IMR-90 (cell line): Measurements from ENCODE around the gene HLA-B. TPM values are rescaled to one million over a fixed set of nuclear protein-coding genes. Genes with fewer than 3 reads are reported as not detected.

Experiments
- ATAC-seq: fragments of 200-7000 bp; cut with Tn5 transposase; 2 replicates; pipeline ENCODE4 v1.9.1; 2020; ENCODE audit warnings: low read depth, mild to moderate bottlenecking, moderate library complexity
- BruUV-seq: library from RNA; stranded (reverse); fragments of 400-500 nt; replicated peaks from 2 replicates; lab custom pipeline; 2021; lab: Mats Ljungman, UMichigan
- CTCF ChIA-PET: fragments of 300-600 bp; formaldehyde crosslinking; extraction: SDS; loops from one replicate; lab custom pipeline; 2021; ENCODE audit warnings: antibody characterized with exemption; lab: Yijun Ruan, JAX
- POLR2A ChIA-PET: fragments of 300-600 bp; sonication (Branson Sonifier 250); formaldehyde crosslinking; loops from one replicate; lab custom pipeline; 2022; ENCODE audit warnings: antibody characterized with exemption; ENCODE audit not compliant: unreplicated experiment; lab: Charles Lee
- DNase-seq: peaks from one replicate; pipeline ENCODE4 v3.0.0; 2013
- H2AFZ ChIP-seq: replicated peaks from 2 replicates; pipeline ENCODE3; 2013; ENCODE audit warnings: low read length, mild to moderate bottlenecking; ENCODE audit not compliant: poor library complexity
- H2AK5ac ChIP-seq: 2 replicates; pipeline ENCODE4 v1.6.1; 2013; ENCODE audit warnings: low read depth, low read length, inconsistent platforms
- H2AK9ac ChIP-seq: replicated peaks from 2 replicates; pipeline ENCODE3; 2013; ENCODE audit warnings: mild to moderate bottlenecking, low read depth, low read length, moderate library complexity; ENCODE audit not compliant: poor library complexity
- H2BK120ac ChIP-seq: 2 replicates; pipeline ENCODE4 v1.6.1; 2013; ENCODE audit warnings: low read depth, low read length, inconsistent platforms
- H2BK15ac ChIP-seq: 3 replicates; pipeline ENCODE4 v1.6.1; 2013; ENCODE audit warnings: low read depth, low read length, inconsistent platforms
- H2BK20ac ChIP-seq: 2 replicates; pipeline ENCODE4 v1.6.1; 2013; ENCODE audit warnings: low read depth, mild to moderate bottlenecking, inconsistent platforms, low read length, moderate library complexity
- H2BK5ac ChIP-seq: 2 replicates; pipeline ENCODE4 v1.6.1; 2013; ENCODE audit warnings: mild to moderate bottlenecking, low read depth, low read length, inconsistent platforms; ENCODE audit not compliant: poor library complexity, severe bottlenecking
- H3K14ac ChIP-seq: replicated peaks from 2 replicates; pipeline ENCODE4 v1.6.1; 2013; ENCODE audit warnings: low read depth, low read length, inconsistent platforms
- H3K18ac ChIP-seq: 2 replicates; pipeline ENCODE4 v1.6.1; 2013; ENCODE audit warnings: low read depth, low read length, control low read depth
- H3K23ac ChIP-seq: 2 replicates; pipeline ENCODE4 v1.6.1; 2013; ENCODE audit warnings: low read depth, low read length, inconsistent platforms
- H3K27ac ChIP-seq: 2 replicates; pipeline ENCODE4 v1.5.1; 2013; ENCODE audit warnings: mild to moderate bottlenecking, control low read depth, low read length; ENCODE audit not compliant: insufficient read depth
- H3K27me3 ChIP-seq: 2 replicates; pipeline ENCODE4 v1.6.1; 2013; ENCODE audit warnings: low read length; ENCODE audit not compliant: control insufficient read depth, insufficient read depth
- H3K36me3 ChIP-seq: 2 replicates; pipeline ENCODE4 v1.6.1; 2013; ENCODE audit warnings: low read length, mixed read lengths; ENCODE audit not compliant: control insufficient read depth, insufficient read depth
- H3K4ac ChIP-seq: 2 replicates; pipeline ENCODE4 v1.6.1; 2013; ENCODE audit warnings: low read depth, low read length, inconsistent platforms
- H3K4me1 ChIP-seq: 2 replicates; pipeline ENCODE4 v1.6.1; 2013; ENCODE audit warnings: low read length, mixed read lengths; ENCODE audit not compliant: control insufficient read depth, insufficient read depth
- H3K4me2 ChIP-seq: 2 replicates; pipeline ENCODE4 v1.6.1; 2013; ENCODE audit warnings: low read depth, mild to moderate bottlenecking, control low read depth, low read length, moderate library complexity
- H3K4me3 ChIP-seq: 2 replicates; pipeline ENCODE4 v1.5.1; 2013; ENCODE audit warnings: low read depth, mild to moderate bottlenecking, control low read depth, low read length, moderate library complexity; ENCODE audit not compliant: insufficient read depth
- H3K56ac ChIP-seq: 2 replicates; pipeline ENCODE4 v1.6.1; 2013; ENCODE audit warnings: low read length, inconsistent platforms; ENCODE audit not compliant: insufficient read depth; ENCODE audit errors: extremely low read depth
- H3K79me1 ChIP-seq, 2 experiments: 2 replicates each; pipeline ENCODE4 v1.6.1; 2013; ENCODE audit warnings: low read length in 2 of 2, inconsistent platforms in 1 of 2, low read depth in 1 of 2
- H3K9ac ChIP-seq: 2 replicates; pipeline ENCODE4 v1.6.1; 2013; ENCODE audit warnings: low read depth, low read length, control low read depth
- H3K9me1 ChIP-seq: 2 replicates; pipeline ENCODE4 v1.6.1; 2013; ENCODE audit warnings: low read length, inconsistent platforms; ENCODE audit not compliant: insufficient read depth
- H3K9me3 ChIP-seq: 2 replicates; pipeline ENCODE4 v1.6.1; 2013; ENCODE audit warnings: low read length; ENCODE audit not compliant: control insufficient read depth, insufficient read depth
- H4K20me1 ChIP-seq: 2 replicates; pipeline ENCODE4 v1.6.1; 2013; ENCODE audit warnings: low read length, inconsistent platforms; ENCODE audit not compliant: insufficient read depth
- H4K5ac ChIP-seq: 2 replicates; pipeline ENCODE4 v1.6.1; 2013; ENCODE audit warnings: mild to moderate bottlenecking, low read depth, low read length, control low read depth
- H4K8ac ChIP-seq, 2 experiments: 2 replicates each; pipeline ENCODE4 v1.6.1; 2013; ENCODE audit warnings: low read depth in 2 of 2, low read length in 2 of 2, control low read depth in 1 of 2, inconsistent platforms in 1 of 2
- H4K91ac ChIP-seq: 2 replicates; pipeline ENCODE4 v1.6.1; 2013; ENCODE audit warnings: low read depth, low read length, inconsistent platforms; ENCODE audit not compliant: insufficient read depth
- BHLHE40 ChIP-seq: fragments of 150-350 bp; IDR thresholded peaks from 2 replicates; pipeline ENCODE4 v1.6.1; 2016; ENCODE audit warnings: mild to moderate bottlenecking, low read depth, low read length
- CEBPB ChIP-seq: IDR thresholded peaks from 2 replicates; pipeline ENCODE4 v1.6.1; 2012; ENCODE audit warnings: low read depth, low read length, improper control_type of control experiment
- CHD1 ChIP-seq: IDR thresholded peaks from 2 replicates; pipeline ENCODE4 v1.6.1; 2012; ENCODE audit warnings: low read depth, low read length, improper control_type of control experiment
- FOS ChIP-seq: fragments of 150-350 bp; IDR thresholded peaks from 2 replicates; pipeline ENCODE4 v1.6.1; 2016; ENCODE audit warnings: low read depth, low read length
- MAFK ChIP-seq: IDR thresholded peaks from 2 replicates; pipeline ENCODE4 v1.6.1; 2012; ENCODE audit warnings: low read depth, low read length, improper control_type of control experiment
- MAZ ChIP-seq: IDR thresholded peaks from 2 replicates; pipeline ENCODE4 v1.6.1; 2012; ENCODE audit warnings: low read depth, mild to moderate bottlenecking, low read length, improper control_type of control experiment, moderate library complexity, borderline replicate concordance
- MXI1 ChIP-seq: IDR thresholded peaks from 2 replicates; pipeline ENCODE4 v1.6.1; 2012; ENCODE audit warnings: low read depth, mild to moderate bottlenecking, low read length, moderate library complexity, borderline replicate concordance
- NFE2L2 ChIP-seq: fragments of 150-350 bp; IDR thresholded peaks from 2 replicates; pipeline ENCODE4 v1.6.1; 2016; ENCODE audit warnings: low read depth, mild to moderate bottlenecking, low read length
- POLR2A ChIP-seq: IDR thresholded peaks from 2 replicates; pipeline ENCODE4 v1.6.1; 2012; ENCODE audit warnings: mild to moderate bottlenecking, low read depth, low read length
- RAD21 ChIP-seq: IDR thresholded peaks from 2 replicates; pipeline ENCODE4 v1.6.1; 2012; ENCODE audit warnings: low read length, improper control_type of control experiment
- RCOR1 ChIP-seq: IDR thresholded peaks from 2 replicates; pipeline ENCODE4 v1.6.1; 2012; ENCODE audit warnings: mild to moderate bottlenecking, low read length, improper control_type of control experiment; ENCODE audit not compliant: insufficient replicate concordance
- RFX5 ChIP-seq: IDR thresholded peaks from 2 replicates; pipeline ENCODE4 v1.8.0; 2012; ENCODE audit warnings: low read depth, mild to moderate bottlenecking, low read length, moderate library complexity
- SMC3 ChIP-seq: fragments of 150-350 bp; IDR thresholded peaks from 2 replicates; pipeline ENCODE4 v1.6.1; 2016; ENCODE audit warnings: low read depth, mild to moderate bottlenecking, antibody characterized with exemption, low read length, moderate library complexity
- WGBS, 2 experiments: methylation state at CpG; one replicate each; pipeline versions ENCODE4 v1.1.5 to v1.1.7; 2013; ENCODE audit warnings: missing lambda C conversion rate in 2 of 2; ENCODE audit not compliant: insufficient read length in 1 of 2; ENCODE audit errors: extremely low coverage in 2 of 2; 5-methylcytosine and 5-hydroxymethylcytosine counted together
- dilution Hi-C: fragments of 300-500 bp; cut with HindIII; formaldehyde crosslinking; loops from one replicate; pipeline ENCODE4 v1.14.3; 2018; ENCODE audit warnings: low sequenced_read_pairs; ENCODE audit not compliant: unreplicated experiment
- in situ Hi-C: fragments of 300-500 bp; cut with MboI; formaldehyde crosslinking; loops from 3 replicates; pipeline ENCODE4 v1.14.3; 2019; ENCODE audit warnings: low sequenced_read_pairs, inconsistent platforms, mixed read lengths
- intact Hi-C: fragments of 100-400 bp; cut with micrococcal nuclease; formaldehyde crosslinking; loops from 2 replicates; pipeline ENCODE4 v1.10.0; 2022
- polyA plus RNA-seq, 3 experiments: library from polyadenylated mRNA; depleted of rRNA; stranded (reverse); fragments of >200 nt; gene quantifications; 2 replicates each; pipeline ENCODE4 v1.2.3, GENCODE V29; 2012; ENCODE audit warnings: low replicate concordance in 1 of 3
- total RNA-seq: library from RNA; depleted of rRNA; stranded (reverse); fragments of >200 nt; gene quantifications from 2 replicates; pipeline ENCODE4 v1.2.3, GENCODE V29; 2012
- TF ChIP-seq, protein P1 (sequence below): fragments of 150-350 bp; IDR thresholded peaks from 2 replicates; pipeline ENCODE4 v1.6.1; 2016; ENCODE audit warnings: low read depth, mild to moderate bottlenecking, low read length, moderate library complexity, borderline replicate concordance
- TF ChIP-seq, protein P2 (sequence below): conservative IDR thresholded peaks from 2 replicates; pipeline ENCODE4 v1.5.1; 2012; ENCODE audit warnings: mild to moderate bottlenecking, low read depth, low read length, improper control_type of control experiment
- TF ChIP-seq, protein P3 (sequence below): fragments of 150-350 bp; IDR thresholded peaks from 2 replicates; pipeline ENCODE4 v1.6.1; 2017; ENCODE audit warnings: mild to moderate bottlenecking, antibody characterized with exemption, low read length, low read depth

HLA-B gene
- total and polyA plus RNA-seq, 2 of the 4 experiments (the other 2 are of a cell fraction), result 44.1 to 309 TPM

DNA sequence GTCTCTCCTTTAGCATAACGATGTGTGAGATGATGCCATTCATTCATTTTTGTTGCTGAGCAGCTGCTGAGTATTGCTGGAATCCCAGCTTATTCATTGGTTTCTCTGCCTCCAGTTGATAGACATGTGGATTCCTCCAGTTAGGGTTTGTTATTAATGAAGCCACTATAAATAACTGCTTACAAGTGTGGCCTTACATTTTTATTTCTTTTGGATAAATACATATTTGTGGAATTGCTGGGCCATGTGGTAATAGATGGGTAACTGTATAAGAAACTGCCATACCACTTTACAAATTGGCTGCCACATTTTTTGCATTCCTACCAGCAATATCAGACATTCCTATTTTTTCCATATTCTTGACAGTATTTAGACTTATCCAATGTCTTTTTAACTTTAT is 2.6 kb upstream of the HLA-B start:
- Histone ChIP-seq H2BK20ac (no peak overlapping the region), H3K23ac (no peak overlapping the region), H2BK5ac (no peak overlapping the region), H3K27me3 (peaks cover 24% of the 10 kb centered on the region), H2BK120ac (no peak overlapping the region), H4K91ac (no peak overlapping the region), H4K8ac (no peak overlapping the region), H3K18ac (no peak overlapping the region), H3K79me1 (peaks cover 5 to 15% of the 10 kb centered on the region in 2 experiments; a peak in 3 of 4 replicates), H4K5ac (no peak overlapping the region), H4K20me1 (peaks cover 7% of the 10 kb centered on the region; the same call in 1 of the 2 replicates), H2AK9ac (no peak overlapping the region), H3K27ac (no peak overlapping the region), H2AK5ac (no peak overlapping the region), H3K4me1 (peaks cover 4% of the 10 kb centered on the region; the same call in 1 of the 2 replicates), H3K9me1 (peaks cover 10% of the 10 kb centered on the region; the same call in 1 of the 2 replicates), H3K36me3 (peaks cover 3% of the 10 kb centered on the region), H3K4ac (no peak overlapping the region), H3K4me2 (no peak overlapping the region), H3K4me3 (no peak overlapping the region), H2AFZ (no peak overlapping the region), H3K9me3 (no peaks in the 10 kb centered on the region), H2BK15ac (no peak overlapping the region), H3K14ac (no peak overlapping the region), H3K9ac (no peak overlapping the region), H3K56ac (no peak overlapping the region)
- no TSS peak for BruUV-seq
- CTCF ChIA-PET, result no interaction called here
- dilution Hi-C loops, result no loop called here
- ATAC-seq, result no peak
- intact Hi-C loops, result no loop called here
- in situ Hi-C loops, result no loop called here
- POLR2A ChIA-PET, result no interaction called here
- TF ChIP-seq, protein P1, sequence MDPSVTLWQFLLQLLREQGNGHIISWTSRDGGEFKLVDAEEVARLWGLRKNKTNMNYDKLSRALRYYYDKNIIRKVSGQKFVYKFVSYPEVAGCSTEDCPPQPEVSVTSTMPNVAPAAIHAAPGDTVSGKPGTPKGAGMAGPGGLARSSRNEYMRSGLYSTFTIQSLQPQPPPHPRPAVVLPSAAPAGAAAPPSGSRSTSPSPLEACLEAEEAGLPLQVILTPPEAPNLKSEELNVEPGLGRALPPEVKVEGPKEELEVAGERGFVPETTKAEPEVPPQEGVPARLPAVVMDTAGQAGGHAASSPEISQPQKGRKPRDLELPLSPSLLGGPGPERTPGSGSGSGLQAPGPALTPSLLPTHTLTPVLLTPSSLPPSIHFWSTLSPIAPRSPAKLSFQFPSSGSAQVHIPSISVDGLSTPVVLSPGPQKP, result no peak
- TF ChIP-seq, protein P2, sequence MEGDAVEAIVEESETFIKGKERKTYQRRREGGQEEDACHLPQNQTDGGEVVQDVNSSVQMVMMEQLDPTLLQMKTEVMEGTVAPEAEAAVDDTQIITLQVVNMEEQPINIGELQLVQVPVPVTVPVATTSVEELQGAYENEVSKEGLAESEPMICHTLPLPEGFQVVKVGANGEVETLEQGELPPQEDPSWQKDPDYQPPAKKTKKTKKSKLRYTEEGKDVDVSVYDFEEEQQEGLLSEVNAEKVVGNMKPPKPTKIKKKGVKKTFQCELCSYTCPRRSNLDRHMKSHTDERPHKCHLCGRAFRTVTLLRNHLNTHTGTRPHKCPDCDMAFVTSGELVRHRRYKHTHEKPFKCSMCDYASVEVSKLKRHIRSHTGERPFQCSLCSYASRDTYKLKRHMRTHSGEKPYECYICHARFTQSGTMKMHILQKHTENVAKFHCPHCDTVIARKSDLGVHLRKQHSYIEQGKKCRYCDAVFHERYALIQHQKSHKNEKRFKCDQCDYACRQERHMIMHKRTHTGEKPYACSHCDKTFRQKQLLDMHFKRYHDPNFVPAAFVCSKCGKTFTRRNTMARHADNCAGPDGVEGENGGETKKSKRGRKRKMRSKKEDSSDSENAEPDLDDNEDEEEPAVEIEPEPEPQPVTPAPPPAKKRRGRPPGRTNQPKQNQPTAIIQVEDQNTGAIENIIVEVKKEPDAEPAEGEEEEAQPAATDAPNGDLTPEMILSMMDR, result no peak
- TF ChIP-seq CHD1 (no peak), MAZ (no peak), RAD21 (no peak), SMC3 (no peak), RFX5 (no peak), FOS (no peak), MXI1 (no peak), BHLHE40 (no peak), NFE2L2 (no peak), CEBPB (no peak), RCOR1 (no peak), MAFK (no peak), POLR2A (no peak)
- TF ChIP-seq, protein P3, sequence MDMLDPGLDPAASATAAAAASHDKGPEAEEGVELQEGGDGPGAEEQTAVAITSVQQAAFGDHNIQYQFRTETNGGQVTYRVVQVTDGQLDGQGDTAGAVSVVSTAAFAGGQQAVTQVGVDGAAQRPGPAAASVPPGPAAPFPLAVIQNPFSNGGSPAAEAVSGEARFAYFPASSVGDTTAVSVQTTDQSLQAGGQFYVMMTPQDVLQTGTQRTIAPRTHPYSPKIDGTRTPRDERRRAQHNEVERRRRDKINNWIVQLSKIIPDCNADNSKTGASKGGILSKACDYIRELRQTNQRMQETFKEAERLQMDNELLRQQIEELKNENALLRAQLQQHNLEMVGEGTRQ, result no peak
- DNase-seq, result no peak
- WGBS, 2 experiments, result no CpG with 5 or more reads among the region's 1 CpG
